HG02943 (cell line): ENCODE data around the gene ALDH3A2.
"Not testable (repeated sequence)": the region's sequence is repeated elsewhere in the genome, so short reads cannot be mapped to it uniquely, and the experiment has no call there.

ENCODE experiments used
- ATAC-seq: cut with Tn5 transposase; IDR thresholded peaks from one replicate; pipeline ENCODE4 v1.9.1; 2021; ENCODE audit warnings: mild to moderate bottlenecking, low read depth, moderate library complexity; ENCODE audit not compliant: unreplicated experiment

ALDH3A2 gene

DNA sequence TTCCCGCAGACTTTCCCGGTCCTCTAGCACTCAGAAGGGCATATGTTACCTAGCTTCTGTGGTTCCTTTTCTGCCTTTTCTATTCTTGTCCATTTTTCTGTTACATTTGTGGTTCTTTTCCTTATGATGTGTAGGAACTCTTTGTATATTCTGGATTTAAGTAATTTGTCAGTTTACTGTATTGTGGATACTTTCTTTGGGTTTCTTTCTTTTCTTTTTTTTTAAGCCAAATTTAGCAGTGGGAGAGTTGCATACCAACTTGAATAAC is 657 bp downstream of the ALDH3A2 start:
- no peak for ATAC-seq

DNA sequence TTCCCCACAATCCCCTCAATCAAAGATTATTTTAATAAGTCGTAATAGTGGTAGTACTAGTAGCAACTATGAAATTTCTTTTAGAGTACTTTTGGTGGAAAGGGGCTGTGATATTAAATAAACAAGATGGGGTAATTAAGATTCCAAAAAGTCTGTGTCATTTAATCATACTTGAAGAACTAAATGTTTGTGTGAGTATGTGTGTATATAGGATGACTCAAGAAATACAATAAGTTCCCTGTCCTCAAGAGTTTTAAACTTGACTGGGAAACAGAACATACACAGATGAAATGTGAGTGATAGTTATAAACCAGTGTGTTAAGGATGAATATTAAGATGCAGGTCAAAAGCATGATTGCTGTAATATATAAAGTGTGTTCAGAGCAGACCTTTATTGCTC is 2.3 kb downstream of the ALDH3A2 start:
- ATAC-seq: no peak

DNA sequence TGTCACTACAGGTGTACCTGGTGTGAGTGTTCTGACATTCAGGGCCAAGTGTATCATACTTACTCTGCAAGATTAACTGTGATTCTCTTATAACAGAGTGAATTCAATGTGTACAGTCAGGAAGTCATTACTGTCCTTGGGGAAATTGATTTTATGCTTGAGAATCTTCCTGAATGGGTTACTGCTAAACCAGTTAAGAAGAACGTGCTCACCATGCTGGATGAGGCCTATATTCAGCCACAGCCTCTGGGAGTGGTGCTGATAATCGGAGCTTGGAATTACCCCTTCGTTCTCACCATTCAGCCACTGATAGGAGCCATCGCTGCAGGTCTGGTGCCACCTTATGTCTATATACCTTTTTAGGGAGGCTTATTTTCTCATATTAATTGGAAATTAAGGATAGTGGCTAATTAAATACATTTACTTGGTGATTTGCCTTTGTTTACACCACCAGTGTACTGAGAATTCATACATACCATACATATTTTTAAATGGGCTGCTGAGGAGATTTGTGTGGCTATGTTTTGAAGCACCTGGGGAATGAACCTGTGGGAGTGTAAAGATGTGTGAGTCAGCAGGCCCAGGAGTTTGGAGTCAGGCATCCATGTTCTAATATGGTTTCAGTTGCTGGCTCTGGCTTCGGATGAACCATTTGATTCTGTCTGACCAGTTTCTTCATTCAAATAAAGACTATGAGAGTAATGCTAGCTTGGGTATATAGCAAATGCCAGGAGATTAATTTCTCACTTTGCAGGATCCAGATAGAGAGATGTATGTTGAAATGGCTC is 3.1 kb downstream of the ALDH3A2 start:
- ATAC-seq: no peak

DNA sequence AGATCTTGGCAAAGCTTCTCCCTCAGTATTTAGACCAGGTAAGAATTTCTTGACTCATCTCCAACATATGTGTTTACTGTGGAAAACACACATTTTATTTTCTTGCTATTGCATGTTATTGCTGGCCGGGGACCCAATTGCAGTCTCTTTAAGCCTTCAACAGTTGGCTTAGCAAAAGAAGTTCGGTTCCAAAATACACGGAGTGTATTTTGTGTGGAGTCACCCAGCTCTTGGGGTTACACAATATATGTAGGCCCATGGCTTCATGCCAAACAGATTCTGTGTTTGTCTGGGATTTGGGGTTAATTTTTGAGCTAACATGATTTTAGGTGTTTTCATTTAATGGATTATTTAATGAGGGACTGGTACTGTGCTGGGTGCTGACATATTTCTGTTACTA is 4.0 kb downstream of the ALDH3A2 start:
- no peak for ATAC-seq

DNA sequence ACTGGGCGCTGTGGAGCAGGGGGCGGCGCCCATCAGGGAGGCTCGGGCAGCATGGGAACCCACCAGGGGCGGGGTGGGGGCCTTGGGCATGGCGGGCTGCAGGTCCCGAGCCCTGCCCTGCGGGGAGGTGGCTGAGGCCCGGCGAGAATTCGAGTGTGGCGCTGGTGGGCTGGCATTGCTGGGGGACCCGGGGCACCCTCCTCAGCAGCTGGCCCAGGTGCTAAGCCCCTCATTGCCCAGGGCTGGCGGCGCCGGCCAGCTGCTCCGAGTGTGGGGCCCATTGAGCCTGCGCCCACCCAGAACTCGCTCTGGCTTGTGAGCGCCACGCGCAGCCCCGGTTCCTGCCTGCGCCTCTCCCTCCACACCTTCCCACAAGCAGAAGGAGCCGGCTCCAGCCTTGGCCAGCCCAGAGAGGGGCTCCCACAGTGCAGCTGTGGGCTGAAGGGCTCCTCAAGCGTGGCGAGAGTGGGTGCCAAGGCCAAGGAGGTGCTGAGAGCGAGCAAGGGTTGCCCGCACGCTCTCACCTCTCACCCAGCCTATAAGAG is 5.9 kb downstream of the ALDH3A2 start:
- no peak for ATAC-seq

DNA sequence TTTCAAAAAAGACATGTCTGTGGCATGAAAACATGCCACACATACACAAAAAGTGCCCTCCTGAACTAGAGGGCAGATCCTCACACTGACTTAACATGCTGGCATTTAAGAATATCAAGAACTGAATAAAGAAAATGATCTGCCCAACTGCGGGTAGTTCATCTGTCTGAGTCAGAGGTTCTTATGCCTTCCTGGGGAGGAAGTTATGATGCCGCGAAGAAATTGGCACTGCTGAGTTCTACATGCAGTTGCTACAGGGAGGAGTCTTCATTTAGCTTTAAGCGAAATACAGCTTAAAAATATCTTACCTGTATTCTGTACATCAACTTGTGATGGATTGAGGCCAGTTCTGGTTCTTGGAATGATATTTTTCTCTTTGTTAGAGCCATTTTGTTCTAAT is 6.3 kb downstream of the ALDH3A2 start:
- no peak for ATAC-seq

DNA sequence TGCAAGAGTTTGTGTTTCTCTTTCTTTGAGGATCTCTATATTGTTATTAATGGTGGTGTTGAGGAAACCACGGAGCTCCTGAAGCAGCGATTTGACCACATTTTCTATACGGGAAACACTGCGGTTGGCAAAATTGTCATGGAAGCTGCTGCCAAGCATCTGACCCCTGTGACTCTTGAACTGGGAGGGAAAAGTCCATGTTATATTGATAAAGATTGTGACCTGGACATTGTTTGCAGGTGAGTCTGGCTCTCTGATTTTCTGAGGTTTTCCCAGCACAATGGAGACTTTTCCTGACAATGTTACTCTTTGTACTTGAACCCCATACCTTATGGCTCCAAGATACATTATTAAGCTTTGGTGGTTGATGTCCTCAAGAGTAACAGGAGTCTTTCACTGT is 7.8 kb downstream of the ALDH3A2 start:
- ATAC-seq: no peak

DNA sequence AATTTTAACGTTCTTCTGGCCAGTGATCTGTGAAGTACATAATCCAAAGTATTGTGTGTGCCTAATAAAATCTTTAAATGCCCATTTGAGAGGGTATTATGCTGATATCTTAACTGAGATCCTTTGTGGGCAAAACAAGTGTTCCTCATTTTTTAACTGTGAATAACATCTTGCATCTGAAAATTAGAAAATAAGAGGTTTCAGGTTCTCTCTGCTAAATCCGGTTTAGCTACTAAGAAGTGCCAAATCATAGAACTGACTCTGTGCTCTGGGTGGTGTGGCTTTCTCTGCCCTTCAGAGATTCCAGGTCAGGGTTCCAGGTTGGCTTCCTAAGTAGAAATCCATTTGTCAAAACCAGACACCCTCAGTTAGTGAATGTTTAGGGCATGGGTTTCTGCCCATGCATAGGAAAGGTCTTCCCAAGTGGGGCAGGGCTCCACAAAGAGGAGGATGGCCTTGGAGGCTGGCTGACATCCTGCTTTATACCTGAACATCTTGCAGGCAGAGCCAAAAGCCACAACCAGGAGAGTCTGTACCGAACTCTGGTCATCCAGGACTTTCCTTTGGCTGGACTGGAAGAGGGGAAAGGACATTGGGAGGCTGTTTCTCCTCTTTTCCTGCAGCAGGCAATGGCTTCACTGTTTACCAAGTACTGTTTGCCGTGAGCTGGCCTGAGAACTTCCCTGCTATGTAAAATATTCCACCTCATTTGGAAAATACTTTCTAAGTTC is 8.5 kb downstream of the ALDH3A2 start:
- no peak for ATAC-seq

DNA sequence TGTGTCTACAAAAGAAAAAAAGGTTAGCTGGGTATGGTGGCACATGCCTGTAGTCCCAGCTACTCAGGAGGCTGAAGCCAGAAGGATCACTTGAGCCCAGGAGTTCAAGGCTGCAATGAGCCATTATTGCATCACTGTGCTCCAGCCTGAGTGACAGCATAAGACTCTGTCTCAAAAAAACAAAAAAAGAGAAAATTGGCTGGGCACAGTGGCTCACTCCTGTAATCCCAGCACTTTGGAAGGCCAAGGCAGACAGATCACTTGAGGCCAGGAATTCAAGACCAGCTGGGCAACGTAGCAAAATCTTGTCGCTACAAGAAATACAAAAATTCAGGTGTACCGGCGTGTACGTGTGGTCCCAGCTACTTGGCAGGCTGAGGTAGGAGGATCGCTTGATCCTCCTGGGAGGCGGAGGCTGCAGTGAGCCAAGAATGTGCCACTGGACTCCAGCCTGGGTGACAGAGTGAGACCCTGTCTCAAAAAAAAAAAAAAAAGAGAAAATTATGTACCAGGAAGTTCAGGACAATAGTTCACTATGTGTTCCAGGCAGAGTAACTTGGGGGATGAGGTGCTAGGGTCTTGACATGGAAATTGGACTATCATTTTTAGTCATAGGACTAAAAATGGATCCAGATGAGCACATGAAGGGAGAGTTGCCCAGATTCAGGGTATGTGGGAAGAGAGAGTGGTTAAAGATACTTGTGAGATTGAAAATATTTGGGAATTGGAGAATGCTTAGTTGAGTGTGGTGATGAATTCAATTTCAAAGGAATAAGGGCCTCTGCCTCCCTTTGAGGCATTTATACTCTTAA is 11.0 kb downstream of the ALDH3A2 start:
- no peak for ATAC-seq

DNA sequence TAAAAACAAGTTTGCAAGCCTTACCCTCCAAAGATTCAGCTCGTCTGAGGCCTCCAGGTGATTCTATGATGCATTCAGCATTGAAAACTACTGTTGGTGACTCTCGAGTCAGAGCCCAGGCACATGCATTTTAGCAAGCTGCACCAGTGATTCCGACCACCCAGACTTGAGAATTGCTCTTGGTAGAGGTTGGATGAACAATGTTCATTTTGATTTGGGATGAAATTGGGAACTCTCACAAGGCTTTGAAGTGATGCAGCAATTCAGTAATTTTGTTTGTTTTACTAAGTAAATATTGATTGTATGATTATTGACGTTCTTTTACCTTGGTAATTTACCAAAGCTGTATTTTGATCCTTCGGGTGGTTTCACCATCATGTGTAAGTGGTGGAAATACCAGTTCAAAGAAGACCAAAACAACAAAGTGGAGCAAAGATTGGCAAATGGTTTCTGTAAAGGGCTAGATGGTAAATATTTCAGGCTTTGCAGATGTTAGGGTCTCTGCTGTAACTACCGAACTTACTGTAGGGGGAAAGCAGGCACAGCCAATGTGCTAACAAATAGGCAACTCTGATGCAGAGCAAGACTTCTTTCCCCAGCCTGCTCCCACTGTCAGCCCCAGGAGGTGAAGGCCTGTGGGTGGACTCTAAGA is 11.8 kb downstream of the ALDH3A2 start:
- no peak for ATAC-seq

DNA sequence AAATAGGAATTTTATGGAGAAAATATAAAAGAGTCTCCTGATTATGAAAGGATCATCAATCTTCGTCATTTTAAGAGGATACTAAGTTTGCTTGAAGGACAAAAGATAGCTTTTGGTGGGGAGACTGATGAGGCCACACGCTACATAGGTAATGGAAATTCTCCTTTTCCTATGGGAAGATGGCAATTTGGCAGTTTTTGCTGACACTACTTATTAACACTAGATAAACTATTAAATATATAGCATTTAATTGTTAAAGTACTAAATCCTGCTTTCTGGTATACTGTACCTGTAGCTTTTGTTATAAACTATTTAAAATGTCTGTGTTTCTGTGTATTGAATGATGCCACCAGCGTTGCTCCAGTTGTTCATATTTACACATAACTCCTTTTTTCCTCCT is 12.6 kb downstream of the ALDH3A2 start:
- ATAC-seq: no peak

DNA sequence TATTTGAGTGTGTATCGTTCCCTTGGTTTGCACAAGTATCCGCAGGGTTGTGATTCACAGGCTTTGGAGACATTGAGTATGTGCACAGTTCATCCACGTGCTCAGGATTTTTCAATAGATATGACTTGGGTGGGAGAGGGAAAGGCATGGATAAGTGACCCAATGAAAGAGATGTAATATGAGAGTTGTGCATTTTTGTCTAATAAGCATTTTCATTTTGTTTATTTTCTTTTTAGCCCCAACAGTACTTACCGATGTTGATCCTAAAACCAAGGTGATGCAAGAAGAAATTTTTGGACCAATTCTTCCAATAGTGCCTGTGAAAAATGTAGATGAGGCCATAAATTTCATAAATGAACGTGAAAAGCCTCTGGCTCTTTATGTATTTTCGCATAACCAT is 14.5 kb downstream of the ALDH3A2 start:
- no peak for ATAC-seq

DNA sequence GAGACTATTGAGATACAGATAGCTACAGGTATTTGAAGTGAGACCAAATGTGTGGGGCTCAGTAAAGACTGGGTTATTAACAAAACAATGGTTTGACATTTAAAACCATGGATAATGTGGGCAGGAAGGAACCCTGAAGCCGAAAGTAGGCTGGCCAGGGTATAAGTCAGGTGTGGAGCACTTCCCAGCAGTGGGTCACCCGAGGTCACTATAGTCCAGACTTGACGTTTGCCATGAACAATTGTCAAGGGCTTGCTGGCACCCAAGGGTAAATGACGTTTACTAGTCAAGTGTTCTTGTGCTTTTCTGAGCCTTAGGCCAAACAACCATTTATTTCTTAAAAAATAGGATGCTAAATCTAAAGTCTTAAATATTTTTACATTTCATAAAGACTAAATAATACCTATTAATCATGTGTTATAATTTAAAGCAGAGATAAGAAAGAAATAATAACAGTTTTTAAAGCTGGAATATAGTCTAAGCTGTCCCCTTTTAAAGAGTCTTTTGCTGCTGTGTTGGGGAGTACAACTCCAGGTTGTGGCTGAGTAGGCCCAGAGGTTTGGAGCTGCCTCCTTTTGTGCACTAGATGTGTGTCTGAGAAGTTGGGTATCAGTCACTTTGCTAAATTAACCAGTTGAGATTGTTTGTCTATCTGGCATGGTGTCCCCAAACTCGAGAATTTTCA is 15.7 kb downstream of the ALDH3A2 start:
- no peak for ATAC-seq

DNA sequence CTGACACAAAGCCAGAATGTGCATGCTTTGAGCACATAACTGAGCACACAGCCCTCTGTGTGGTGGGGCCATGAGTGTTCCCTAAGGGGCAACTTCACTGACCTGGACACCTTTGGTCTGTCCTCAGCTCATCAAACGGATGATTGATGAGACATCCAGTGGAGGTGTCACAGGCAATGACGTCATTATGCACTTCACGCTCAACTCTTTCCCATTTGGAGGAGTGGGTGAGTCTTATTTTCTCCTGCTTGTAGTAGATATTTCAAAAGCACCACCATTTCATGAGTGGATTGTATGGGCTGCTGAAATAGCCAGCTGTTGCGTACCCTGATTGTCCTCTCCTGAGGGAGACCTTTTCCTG is 16.2 kb downstream of the ALDH3A2 start:
- no peak for ATAC-seq

DNA sequence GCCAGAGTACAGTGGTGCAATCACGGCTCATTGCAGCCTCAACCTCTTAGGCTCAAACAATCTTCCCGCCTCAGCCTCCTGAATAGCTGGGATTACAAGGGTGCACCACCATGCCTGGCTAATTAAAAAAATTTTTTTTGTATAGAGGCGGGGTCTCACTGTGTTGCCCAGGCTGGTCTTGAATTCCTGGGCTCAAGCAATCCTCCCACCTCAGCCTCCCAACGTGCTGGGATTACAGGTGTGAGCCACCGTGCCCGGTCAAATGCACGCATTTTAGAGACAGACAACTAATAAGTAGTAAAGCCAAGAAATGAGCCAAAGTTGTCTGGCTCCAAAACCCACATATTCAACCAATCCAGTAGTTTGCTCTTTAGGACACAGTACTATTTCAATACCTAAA is 21.1 kb downstream of the ALDH3A2 start:
- not testable (repeated sequence) for ATAC-seq

DNA sequence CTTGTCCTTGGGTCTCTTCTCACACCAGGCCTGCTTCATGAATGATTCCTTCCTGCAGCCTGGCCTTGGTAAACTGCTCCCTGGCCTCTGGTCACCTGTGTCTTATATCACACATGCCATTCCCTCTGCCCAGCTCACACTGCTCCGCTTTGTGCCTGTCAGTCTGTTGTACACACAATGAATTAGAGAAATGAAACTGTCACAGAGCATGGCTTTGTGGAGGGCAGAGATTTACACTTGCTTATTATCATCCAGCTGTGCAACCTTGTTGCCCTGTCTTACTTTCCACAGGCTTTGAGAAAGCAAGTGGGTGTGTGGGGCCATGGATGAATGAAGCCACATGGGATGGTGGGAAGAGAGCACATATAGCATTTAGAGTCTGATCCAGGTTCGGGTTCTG is 22.4 kb downstream of the ALDH3A2 start:
- no peak for ATAC-seq

DNA sequence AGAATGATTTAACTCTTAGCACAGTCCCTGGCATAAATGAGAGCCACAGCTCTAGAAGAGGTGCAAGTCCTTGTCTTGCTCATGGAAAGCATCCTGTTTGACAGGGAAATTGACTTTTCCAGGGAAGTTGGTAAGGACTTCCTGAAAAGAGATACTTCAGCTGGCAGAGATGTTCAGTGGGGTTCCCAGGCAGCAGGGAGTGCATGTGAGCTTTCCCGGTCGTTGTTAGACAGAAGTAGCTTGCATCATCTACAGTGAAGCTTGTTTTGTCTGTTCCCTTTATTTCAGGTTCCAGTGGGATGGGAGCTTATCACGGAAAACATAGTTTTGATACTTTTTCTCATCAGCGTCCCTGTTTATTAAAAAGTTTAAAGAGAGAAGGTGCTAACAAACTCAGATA is 22.9 kb downstream of the ALDH3A2 start:
- no peak for ATAC-seq

DNA sequence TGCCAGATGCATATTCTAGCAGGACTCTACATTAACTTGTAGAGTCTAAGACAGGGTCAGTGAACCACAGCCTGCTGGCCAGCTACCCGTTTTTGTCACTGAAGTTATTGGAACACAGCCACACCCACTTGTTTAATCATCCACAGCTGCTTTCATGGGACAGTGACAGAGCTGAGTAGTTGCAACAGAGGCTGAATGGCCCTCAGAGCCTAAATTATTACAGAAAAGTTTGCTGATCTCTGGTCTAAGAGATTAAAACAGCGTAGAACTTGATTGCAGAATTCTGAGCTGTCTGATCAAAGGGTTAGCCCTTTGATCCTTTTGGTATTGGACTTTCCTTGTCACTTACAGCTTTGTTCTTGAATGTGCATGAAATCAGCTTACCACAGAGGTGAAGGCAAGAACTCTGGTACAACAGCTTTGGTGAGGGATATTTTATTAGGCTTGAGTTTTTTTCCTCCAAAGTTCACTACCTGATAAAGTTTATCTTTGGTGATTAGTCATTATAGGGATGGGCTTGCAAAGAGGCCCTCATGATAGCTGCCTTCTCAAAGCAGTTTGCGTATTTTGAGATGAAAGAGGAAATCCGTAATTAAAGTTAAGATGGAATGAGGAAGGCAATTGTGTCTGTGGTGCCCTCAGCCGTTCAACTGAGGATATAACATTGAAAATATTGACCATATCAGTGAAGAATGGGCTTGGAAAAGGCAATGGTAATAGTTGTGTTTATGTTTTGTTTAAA is 23.6 kb downstream of the ALDH3A2 start:
- ATAC-seq: no peak

DNA sequence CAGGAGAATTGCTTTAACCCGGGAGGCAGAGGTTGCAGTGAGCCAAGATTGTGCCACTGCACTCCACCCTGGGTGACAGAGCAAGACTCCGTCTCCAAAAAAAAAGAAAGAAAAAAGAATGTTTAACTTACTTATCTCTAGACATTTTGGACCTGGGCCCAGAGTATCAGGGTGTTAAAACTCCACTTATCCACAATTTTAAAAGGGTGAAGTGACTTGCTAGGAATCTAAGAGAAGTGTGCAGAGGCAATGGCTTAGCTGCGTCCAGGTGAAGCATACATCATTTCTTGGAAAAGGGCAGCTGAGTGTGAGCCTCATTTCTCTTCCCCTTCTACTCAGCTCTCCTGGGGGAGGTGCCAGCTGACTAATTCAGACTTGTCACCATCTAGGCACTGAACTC is 25.1 kb downstream of the ALDH3A2 start:
- no peak for ATAC-seq

DNA sequence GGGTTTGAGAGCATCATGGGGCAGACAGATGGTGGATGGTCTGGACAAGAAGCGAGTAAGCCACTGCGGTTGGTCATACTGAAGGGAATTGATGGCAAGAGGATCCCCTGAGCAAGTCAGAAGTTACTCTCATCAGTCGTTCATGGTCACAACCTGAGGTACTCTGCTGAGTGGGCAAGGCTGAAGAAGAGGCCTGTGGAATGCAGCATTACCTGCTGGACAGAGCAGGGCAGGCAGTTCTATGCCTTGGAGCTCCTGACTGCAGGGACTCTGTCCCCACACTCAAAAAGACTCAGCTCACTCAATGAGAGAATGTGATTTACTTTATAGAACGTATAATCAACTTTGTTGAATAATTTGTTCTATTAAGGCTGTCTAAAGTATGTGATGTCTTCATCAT is 28.3 kb downstream of the ALDH3A2 start:
- ATAC-seq: no peak
